Stimulated activated CD8-positive, alpha-beta memory T cell treated with anti-CD3 and anti-CD28 coated beads, Interleukin-7, amount 100 ng/mL, for 48 hours (primary cell): ENCODE data around the gene SLC17A8.

Experiments
- DNase-seq, 2 donors: peaks; one replicate each; pipeline ENCODE4 v3.0.0-alpha.2; 2020; ENCODE audit warnings: low read depth in 1 of 2; ENCODE audit errors: extremely low read depth in 1 of 2

SLC17A8 gene

DNA sequence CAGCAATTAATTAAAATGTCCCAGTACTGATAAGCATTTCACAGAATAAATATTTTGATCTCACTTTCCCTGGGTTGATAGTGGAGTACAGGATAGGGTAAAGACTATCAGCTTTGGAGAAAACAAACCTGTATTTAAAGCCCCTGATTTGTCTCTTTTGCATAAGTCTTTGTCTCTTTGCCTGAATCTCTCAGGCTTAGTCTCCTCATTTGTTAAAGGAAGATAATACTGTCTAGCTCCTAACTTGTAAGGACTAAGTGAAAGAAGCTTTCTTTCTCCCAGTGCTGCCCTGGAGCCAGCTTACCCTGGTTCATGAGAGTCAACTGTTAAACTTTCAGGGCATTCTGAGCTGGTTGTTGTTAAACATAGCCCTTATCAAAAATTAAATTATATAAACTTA, 111.3 kb downstream of the SLC17A8 start:
- DNase-seq, result no peak
